ENCODE measurements around the gene EXOSC5.
"Not testable (repeated sequence)": the region's sequence is repeated elsewhere in the genome, so short reads cannot be mapped to it uniquely, and the experiment has no call there.

EXOSC5 gene

DNA sequence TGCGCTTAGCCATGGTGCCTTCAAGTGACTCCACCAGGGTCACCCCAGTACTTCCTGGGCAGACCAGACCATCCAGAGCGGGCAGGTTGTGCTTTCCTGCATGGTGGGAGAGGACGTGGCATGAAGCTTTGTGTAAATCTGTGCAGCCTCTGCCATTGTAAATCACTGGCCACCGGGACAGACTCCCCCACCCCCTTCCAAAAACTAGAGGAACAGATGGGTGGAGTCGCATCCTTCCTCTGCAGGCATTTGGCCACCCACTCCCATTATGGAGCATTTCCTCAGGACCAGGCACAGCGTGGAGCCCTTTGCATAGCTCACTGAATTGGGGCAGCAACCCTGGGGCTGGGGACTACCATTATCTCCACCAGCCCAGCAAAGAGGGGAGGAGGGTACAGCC, 8.6 kb upstream of the EXOSC5 start:
- no peak for DNase-seq (ENCODE audit: low read depth, low spot score)

- no peak for DNase-seq (ENCODE audit: low read depth, low spot score)
Observed at GRCh38 chr19:41403181-41403970, 6.2 kb upstream of the EXOSC5 start.

GRCh38 chr19:41402010-41402409, 4.9 kb upstream of the EXOSC5 start:
- no peak for DNase-seq (ENCODE audit: low read depth, low spot score)

GRCh38 chr19:41401483-41401882, 4.3 kb upstream of the EXOSC5 start:
- DNase-seq (ENCODE audit: low read depth, low spot score) = no peak

- DNase-seq (ENCODE audit: low read depth, low spot score) = no peak
Observed at GRCh38 chr19:41399525-41399924, 2.4 kb upstream of the EXOSC5 start.

GRCh38 chr19:41399091-41399490, 1.9 kb upstream of the EXOSC5 start:
- no peak for DNase-seq (ENCODE audit: low read depth, low spot score)

GRCh38 chr19:41398598-41398997, 1.4 kb upstream of the EXOSC5 start:
- DNase-seq (ENCODE audit: low read depth, low spot score) = no peak

- DNase-seq (ENCODE audit: low read depth, low spot score) = no peak
Observed at GRCh38 chr19:41398050-41398418, 875 bp upstream of the EXOSC5 start.

- DNase-seq (ENCODE audit: low read depth, low spot score) = no peak
Observed at GRCh38 chr19:41395355-41395754, 1.8 kb downstream of the EXOSC5 start.

DNA sequence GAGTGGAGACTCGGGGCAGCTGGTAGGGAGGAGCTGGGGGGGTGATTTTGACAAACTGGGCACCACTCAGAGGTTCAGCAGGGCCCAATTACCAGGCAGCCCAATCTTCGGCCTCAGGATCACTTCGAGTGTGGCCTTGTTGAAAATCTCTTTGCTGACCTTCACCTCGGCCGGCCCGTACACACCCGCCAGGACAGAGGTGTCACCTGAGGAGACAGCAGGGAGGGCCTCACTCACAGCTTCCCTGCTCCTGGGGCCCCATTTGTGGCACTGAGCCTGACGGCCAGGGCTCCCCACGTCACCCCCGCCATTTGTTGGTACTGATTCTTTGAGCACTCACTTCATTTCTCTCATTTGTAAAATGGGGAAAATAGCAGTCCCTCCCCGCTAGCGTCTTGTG, 4.4 kb downstream of the EXOSC5 start:
- DNase-seq (ENCODE audit: low read depth, low spot score) = no peak

DNA sequence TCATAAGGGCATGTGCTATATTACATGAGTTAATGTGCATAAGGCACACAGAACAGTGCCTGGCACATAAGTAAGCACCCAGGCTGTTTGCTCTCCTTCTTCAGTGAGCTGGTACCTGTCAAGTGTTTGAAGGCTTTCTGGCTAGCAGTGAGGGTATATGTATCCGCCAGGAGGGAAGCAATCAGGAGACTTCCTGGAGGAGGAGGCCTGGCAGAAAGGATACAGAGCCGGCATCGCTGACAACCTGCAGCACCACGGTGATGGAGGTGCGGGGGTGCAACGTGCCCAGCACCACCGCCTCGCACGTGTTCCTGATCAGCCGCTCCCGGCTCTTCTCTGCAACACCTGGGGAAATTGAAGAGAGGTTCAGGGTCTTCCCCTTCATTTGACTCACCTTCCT, 5.5 kb downstream of the EXOSC5 start:
- DNase-seq (ENCODE audit: low read depth, low spot score) = no peak

DNA sequence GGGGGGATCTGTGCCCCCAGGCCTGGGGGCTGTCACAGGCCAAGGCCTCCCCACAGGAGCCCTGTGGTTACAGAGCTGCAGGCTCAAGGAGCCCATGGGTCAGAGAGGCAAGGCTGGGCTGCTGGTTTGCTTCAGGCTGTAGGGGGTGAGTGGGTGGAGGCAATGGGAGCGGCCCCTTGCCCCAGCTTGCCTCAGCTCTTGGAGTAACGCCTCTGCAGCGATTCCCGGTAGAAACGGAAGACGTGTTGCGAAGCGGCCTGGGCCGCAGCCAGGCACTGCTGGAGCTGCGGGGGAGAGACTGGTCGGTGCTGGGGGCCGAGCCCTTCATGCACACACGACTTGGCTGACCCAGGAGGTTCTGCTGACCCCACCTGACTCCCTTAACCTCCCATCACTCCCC, 10.7 kb downstream of the EXOSC5 start:
- DNase-seq (ENCODE audit: low read depth, low spot score) = no peak

- DNase-seq (ENCODE audit: low read depth, low spot score) = no peak
Observed at GRCh38 chr19:41384351-41384750, 12.8 kb downstream of the EXOSC5 start.

DNA sequence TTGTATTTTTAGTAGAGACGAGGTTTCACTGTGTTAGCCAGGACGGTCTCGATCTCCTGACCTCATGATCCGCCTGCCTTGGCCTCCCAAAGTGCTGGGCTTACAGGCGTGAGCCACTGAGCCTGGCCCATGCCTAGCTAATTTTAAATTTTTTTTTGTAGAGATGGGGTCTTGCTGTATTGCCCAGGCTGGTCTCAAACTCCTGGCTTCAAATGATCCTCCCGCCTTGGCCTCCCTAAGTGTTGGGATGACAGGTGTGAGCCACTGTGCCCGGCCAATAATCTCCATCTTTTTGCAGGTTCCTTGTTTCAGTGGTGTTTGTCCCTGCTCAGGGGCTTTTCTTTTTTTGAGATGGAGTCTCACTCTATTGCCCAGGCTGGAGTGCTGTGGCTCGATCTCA, 15.6 kb downstream of the EXOSC5 start:
- DNase-seq (ENCODE audit: low read depth, low spot score) = not testable (repeated sequence)

- no peak for DNase-seq (ENCODE audit: low read depth, low spot score)
Observed at GRCh38 chr19:41377977-41378709, 19.0 kb downstream of the EXOSC5 start.

DNA sequence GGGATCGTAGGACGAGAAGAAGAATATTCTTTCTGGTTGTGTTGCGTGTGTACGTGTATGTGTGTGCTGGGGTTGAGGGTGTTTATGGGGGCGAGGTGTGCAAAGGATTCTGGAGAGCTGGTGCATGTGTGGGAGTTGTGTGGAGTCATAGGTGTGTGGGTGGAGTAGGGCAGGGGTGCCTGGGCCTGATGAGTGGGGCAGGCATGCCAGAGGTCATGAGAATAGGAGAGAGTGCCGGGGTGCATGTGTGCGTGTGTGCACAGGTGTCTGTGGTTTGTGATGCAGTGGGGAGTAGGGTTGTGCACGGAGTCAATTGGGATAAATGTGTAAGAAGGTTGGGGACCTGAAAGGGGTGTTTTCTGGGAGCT, 20.2 kb downstream of the EXOSC5 start:
- no peak for DNase-seq (ENCODE audit: low read depth, low spot score)

DNA sequence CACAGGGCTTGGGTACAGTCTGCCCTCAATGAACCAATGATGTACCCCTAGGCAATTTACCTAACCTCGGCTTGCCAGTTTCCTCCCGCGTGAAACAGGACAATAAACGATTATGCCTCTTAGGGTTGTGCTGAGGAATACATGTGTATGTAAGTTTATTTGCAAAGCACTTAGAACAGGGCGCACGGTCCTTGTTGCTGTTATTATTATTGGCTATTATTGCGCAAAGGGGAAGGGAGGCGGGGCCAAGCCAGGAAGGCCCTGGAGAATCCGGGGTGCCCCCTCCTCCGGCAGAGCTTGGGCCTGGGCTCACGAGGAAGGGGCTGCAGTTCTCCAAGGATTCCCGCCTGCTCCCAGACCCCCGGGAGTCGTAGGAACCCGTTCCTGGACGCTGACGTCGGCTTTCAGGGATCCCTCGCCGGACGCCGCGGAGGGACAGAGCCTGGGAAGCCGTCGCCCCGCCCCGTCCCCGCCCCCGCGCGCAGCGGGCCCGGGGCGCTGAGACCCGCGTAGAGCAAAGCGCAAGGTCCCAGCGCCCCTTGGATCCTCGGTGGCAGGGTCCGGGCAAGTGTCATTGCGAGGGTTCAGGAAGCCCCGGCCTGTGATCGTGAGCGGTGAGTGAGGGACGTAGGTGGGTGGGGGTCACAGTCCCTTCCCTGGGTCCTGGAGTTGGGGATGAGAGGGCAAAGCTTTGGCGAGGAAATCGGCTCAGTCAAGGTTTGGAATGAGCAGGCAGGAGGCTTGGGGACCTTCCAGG, 20.7 kb downstream of the EXOSC5 start, which contains the start of gene TMEM91:
TSS of gene TMEM91 (plus strand) at position 293 of the 757 bp plus-strand sequence. CDS start 1,777 bp downstream, outside the sequence.
- DNase-seq (ENCODE audit: low read depth, low spot score) = no peak

DNA sequence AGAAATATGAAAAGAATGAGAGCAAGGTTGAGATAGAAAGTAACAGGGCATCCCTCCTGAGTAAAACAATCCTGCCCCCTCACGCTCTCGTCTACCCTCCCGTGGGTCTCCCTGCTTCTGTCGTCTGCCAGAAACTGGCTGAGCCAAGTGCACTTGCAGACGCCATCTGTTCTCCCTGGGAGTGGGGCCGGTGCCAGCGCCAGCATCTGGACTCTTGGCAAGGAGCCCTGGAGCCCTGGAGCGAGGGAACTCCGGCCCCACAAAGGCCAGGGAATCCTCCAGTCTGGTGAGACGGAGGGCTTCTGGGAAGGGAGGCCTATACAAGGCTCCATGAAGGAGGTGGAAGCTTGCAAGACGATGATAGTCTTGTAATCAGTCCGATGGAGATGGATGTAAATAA, 23.2 kb downstream of the EXOSC5 start:
- DNase-seq (ENCODE audit: low read depth, low spot score) = no peak

DNA sequence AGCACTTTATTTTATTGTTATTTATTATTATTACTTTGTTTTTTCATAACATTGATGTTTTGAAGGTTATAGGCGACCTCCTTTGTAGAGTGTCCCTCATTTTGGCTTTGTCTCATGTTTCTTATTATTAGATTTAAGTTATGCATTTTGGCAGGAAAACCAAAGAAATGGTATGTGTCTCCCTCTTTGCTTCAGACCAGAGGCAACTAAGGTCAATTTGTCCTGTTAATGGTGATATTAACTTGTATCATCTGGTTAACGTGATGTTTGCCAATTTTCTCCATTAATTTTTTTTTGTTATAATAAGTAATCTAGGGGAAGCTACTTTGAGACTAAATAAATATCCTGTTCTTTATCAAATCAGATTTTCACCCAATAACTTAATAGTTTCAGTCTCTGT, 24.7 kb downstream of the EXOSC5 start:
- no peak for DNase-seq (ENCODE audit: low read depth, low spot score)

- no peak for DNase-seq (ENCODE audit: low read depth, low spot score)
Observed at GRCh38 chr19:41371541-41371940, 25.6 kb downstream of the EXOSC5 start.

DNA sequence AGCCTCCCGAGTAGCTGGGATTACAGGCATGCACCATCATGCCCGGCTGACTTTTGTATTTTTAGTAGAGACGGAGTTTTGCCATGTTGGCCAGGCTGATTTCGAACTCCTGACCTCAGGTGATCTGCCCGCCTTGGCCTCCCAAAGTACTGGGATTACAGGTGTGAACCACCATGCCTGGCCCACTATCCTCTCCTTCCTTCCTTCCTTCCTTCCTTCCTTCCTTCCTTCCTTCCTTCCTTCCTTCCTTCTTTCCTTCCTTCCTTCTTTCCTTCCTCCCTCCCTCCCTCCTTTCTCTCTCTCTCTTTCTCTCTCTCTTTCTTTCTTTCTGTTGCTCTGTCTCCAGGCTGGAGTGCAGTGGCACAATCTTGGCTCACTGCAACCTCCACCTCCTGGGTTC, 26.0 kb downstream of the EXOSC5 start:
- not testable (repeated sequence) for DNase-seq (ENCODE audit: low read depth, low spot score)

DNA sequence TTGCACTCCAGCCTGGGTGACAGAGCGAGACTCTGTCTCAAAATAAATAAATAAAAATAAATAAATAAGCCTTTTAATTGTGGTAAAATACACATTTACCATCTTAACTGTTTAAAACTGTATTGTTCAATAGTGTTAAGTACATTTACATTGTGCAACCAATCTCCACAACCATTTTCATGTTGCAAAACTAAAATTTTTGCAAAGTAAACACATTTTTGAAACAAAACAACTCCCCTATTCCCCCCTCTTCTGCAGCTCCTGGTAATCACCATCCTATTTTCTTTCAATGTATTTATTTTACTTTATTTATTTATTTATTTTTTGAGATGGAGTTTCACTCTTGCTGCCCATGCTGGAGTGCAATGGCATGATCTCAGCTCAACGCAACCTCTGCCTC, 27.4 kb downstream of the EXOSC5 start:
- DNase-seq (ENCODE audit: low read depth, low spot score) = no peak

Measured in activated naive CD8-positive, alpha-beta T cell treated with anti-CD3 and anti-CD28 coated beads, Interleukin-2, amount 50 U/mL, for 16 hours (primary cell).